ENCODE measurements around the gene SLC6A18.
"Not testable (repeated sequence)": the region's sequence is repeated elsewhere in the genome, so short reads cannot be mapped to it uniquely, and the experiment has no call there.

SLC6A18 gene

GRCh38 chr5:1259806-1260480 is 34.8 kb downstream of the SLC6A18 start:
- DNase-seq, result no peak

- no peak for DNase-seq
These were observed 36.5 kb downstream of the SLC6A18 start for GRCh38 chr5:1261643-1262042.

GRCh38 chr5:1262381-1262780 is 37.2 kb downstream of the SLC6A18 start:
- no peak for DNase-seq

- no peak for DNase-seq
These were observed 39.0 kb downstream of the SLC6A18 start for GRCh38 chr5:1264211-1264610.

- no peak for DNase-seq
These were observed 39.8 kb downstream of the SLC6A18 start for GRCh38 chr5:1265026-1265425.

- no peak for DNase-seq
These were observed 40.6 kb downstream of the SLC6A18 start for GRCh38 chr5:1265461-1266455.

GRCh38 chr5:1266791-1267190 is 41.6 kb downstream of the SLC6A18 start:
- DNase-seq, result no peak

GRCh38 chr5:1267464-1267863 is 42.3 kb downstream of the SLC6A18 start:
- not testable (repeated sequence) for DNase-seq

- DNase-seq, result no peak
These were observed 42.9 kb downstream of the SLC6A18 start for GRCh38 chr5:1268056-1268455.

GRCh38 chr5:1268666-1269065 is 43.5 kb downstream of the SLC6A18 start:
- no peak for DNase-seq

- DNase-seq, result no peak
These were observed 45.2 kb downstream of the SLC6A18 start for GRCh38 chr5:1270426-1270825.

GRCh38 chr5:1270933-1271914 is 46.0 kb downstream of the SLC6A18 start:
- no peak for DNase-seq

- DNase-seq, result no peak
These were observed 47.0 kb downstream of the SLC6A18 start for GRCh38 chr5:1272201-1272600.

- no peak for DNase-seq
These were observed 48.6 kb downstream of the SLC6A18 start for GRCh38 chr5:1273745-1274144.

- DNase-seq, result no peak
These were observed 49.3 kb downstream of the SLC6A18 start for GRCh38 chr5:1274471-1274870.

- not testable (repeated sequence) for DNase-seq
These were observed 50.5 kb downstream of the SLC6A18 start for GRCh38 chr5:1275397-1276391.

- DNase-seq, result no peak
These were observed 51.7 kb downstream of the SLC6A18 start for GRCh38 chr5:1276930-1277329.

- DNase-seq, result no peak
These were observed 52.1 kb downstream of the SLC6A18 start for GRCh38 chr5:1277331-1277730.

GRCh38 chr5:1277781-1278180 is 52.6 kb downstream of the SLC6A18 start:
- no peak for DNase-seq

- DNase-seq, result no peak
These were observed 53.0 kb downstream of the SLC6A18 start for GRCh38 chr5:1278216-1278615.

- DNase-seq, result no peak
These were observed 53.7 kb downstream of the SLC6A18 start for GRCh38 chr5:1278656-1279442.
